Liver (tissue), 9 donors: ENCODE data around the gene DRG1. TPM values are rescaled to one million over a fixed set of nuclear protein-coding genes. Genes with fewer than 3 reads are reported as not detected.

Source experiments
- DNase-seq: peaks from one replicate; pipeline ENCODE4 v3.0.0-alpha.2; 2017; ENCODE audit warnings: low spot score
- H3K27ac ChIP-seq, 2 donors: one replicate each; pipeline ENCODE4 v1.7.0; 2013; ENCODE audit warnings: inconsistent platforms in 2 of 2, low read length in 2 of 2, control low read depth in 1 of 2, low read depth in 1 of 2, mild to moderate bottlenecking in 1 of 2
- H3K27me3 ChIP-seq, 4 donors: one replicate each; pipeline versions ENCODE4 v1.6.1 to v1.7.0; 2013; ENCODE audit warnings: low read length in 3 of 4, inconsistent platforms in 1 of 4, mild to moderate bottlenecking in 1 of 4, moderate library complexity in 1 of 4; ENCODE audit not compliant: control insufficient read depth in 4 of 4, insufficient read depth in 4 of 4
- H3K36me3 ChIP-seq, 4 donors: one replicate each; pipeline versions ENCODE4 v1.6.1 to v1.7.0; 2013; ENCODE audit warnings: low read length in 3 of 4, mild to moderate bottlenecking in 3 of 4, low read depth in 1 of 4, moderate library complexity in 1 of 4; ENCODE audit not compliant: control insufficient read depth in 4 of 4, insufficient read depth in 3 of 4
- H3K4me1 ChIP-seq, 4 donors: one replicate each; pipeline versions ENCODE4 v1.6.1 to v1.7.0; 2013; ENCODE audit warnings: low read length in 3 of 4, mild to moderate bottlenecking in 3 of 4, moderate library complexity in 1 of 4; ENCODE audit not compliant: control insufficient read depth in 4 of 4, insufficient read depth in 4 of 4
- H3K4me3 ChIP-seq, 3 donors: one replicate each; pipeline versions ENCODE4 v1.6.1 to v1.7.0; 2013; ENCODE audit warnings: low read length in 3 of 3, control low read depth in 1 of 3, low read depth in 1 of 3, mild to moderate bottlenecking in 1 of 3
- H3K9ac ChIP-seq, 2 donors: one replicate each; pipeline ENCODE4 v1.7.0; 2013; ENCODE audit warnings: low read length in 2 of 2, mild to moderate bottlenecking in 2 of 2, moderate library complexity in 2 of 2, control low read depth in 1 of 2, low read depth in 1 of 2
- H3K9me3 ChIP-seq, 4 donors: one replicate each; pipeline versions ENCODE4 v1.6.1 to v1.7.0; 2013; ENCODE audit warnings: low read length in 3 of 4; ENCODE audit not compliant: control insufficient read depth in 4 of 4
- ATF3 ChIP-seq: IDR thresholded peaks from 2 replicates; pipeline ENCODE4 v1.6.1; 2016; ENCODE audit warnings: antibody characterized with exemption
- EGR1 ChIP-seq, 2 donors: IDR thresholded peaks; 2 replicates each; pipeline ENCODE4 v1.6.1; 2016 to 2018; ENCODE audit warnings: antibody characterized with exemption in 2 of 2, low read depth in 2 of 2
- FOXA1 ChIP-seq: IDR thresholded peaks from 2 replicates; pipeline ENCODE4 v1.6.1; 2016; ENCODE audit warnings: antibody characterized with exemption
- FOXA2 ChIP-seq: IDR thresholded peaks from 2 replicates; pipeline ENCODE4 v1.6.1; 2016; ENCODE audit warnings: antibody characterized with exemption
- GABPA ChIP-seq, 2 donors: IDR thresholded peaks in 1 of 2; conservative IDR thresholded peaks in 1 of 2; 2 replicates each; pipeline ENCODE4 v1.6.1; 2016; ENCODE audit warnings: antibody characterized with exemption in 2 of 2, mild to moderate bottlenecking in 1 of 2, moderate library complexity in 1 of 2
- HNF4A ChIP-seq, 2 donors: conservative IDR thresholded peaks; 2 replicates each; pipeline ENCODE4 v1.6.1; 2016; ENCODE audit warnings: antibody characterized with exemption in 2 of 2, mild to moderate bottlenecking in 2 of 2
- HNF4G ChIP-seq: IDR thresholded peaks from 2 replicates; pipeline ENCODE4 v1.6.1; 2016; ENCODE audit warnings: antibody characterized with exemption
- JUND ChIP-seq, 2 donors: IDR thresholded peaks; 2 replicates each; pipeline ENCODE4 v1.6.1; 2016; ENCODE audit warnings: antibody characterized with exemption in 2 of 2
- MAX ChIP-seq: IDR thresholded peaks from 2 replicates; pipeline ENCODE4 v1.6.1; 2016; ENCODE audit warnings: antibody characterized with exemption
- NR2F2 ChIP-seq: IDR thresholded peaks from 2 replicates; pipeline ENCODE4 v1.6.1; 2016; ENCODE audit warnings: antibody characterized with exemption
- RAD21 ChIP-seq, 2 donors: IDR thresholded peaks; 2 replicates each; pipeline ENCODE4 v1.6.1; 2016; ENCODE audit warnings: antibody characterized with exemption in 2 of 2, mild to moderate bottlenecking in 2 of 2
- RXRA ChIP-seq, 2 donors: IDR thresholded peaks; 2 replicates each; pipeline ENCODE4 v1.6.1; 2017 to 2018; ENCODE audit warnings: antibody characterized with exemption in 2 of 2, mild to moderate bottlenecking in 1 of 2
- SP1 ChIP-seq: IDR thresholded peaks from 2 replicates; pipeline ENCODE4 v1.6.1; 2018; ENCODE audit warnings: antibody characterized with exemption, mild to moderate bottlenecking
- TAF1 ChIP-seq: conservative IDR thresholded peaks from 2 replicates; pipeline ENCODE4 v1.6.1; 2016; ENCODE audit warnings: antibody characterized with exemption, mild to moderate bottlenecking
- YY1 ChIP-seq: IDR thresholded peaks from 2 replicates; pipeline ENCODE4 v1.6.1; 2016; ENCODE audit warnings: antibody characterized with exemption, mild to moderate bottlenecking
- WGBS: extraction: QIAGEN DNeasy Blood & Tissue Kit; methylation state at CpG from one replicate; pipeline ENCODE4 v1.1.7; 2013; 5-methylcytosine and 5-hydroxymethylcytosine counted together
- polyA plus RNA-seq, 2 donors: library from polyadenylated mRNA; stranded (reverse) in 1 of 2; unstranded in 1 of 2; fragments of 200-250 nt in 1 of 2; fragments of >200 nt in 1 of 2; fragmentation: Nextera tagmentation in 1 of 2; extraction: Ambion mirVana in 1 of 2; gene quantifications; one replicate each; pipeline versions ENCODE4 v1.2.1 to v1.2.3, GENCODE V29; 2013 to 2015
- total RNA-seq, 2 donors: library from RNA; depleted of rRNA; stranded (reverse); fragments of >200 nt; gene quantifications; one replicate each; pipeline ENCODE4 v1.2.3, GENCODE V29; 2014
- TF ChIP-seq, protein P1 (sequence below): IDR thresholded peaks from 2 replicates; pipeline ENCODE4 v1.6.1; 2016; ENCODE audit warnings: antibody characterized with exemption, mild to moderate bottlenecking
- TF ChIP-seq, protein P2 (sequence below): IDR thresholded peaks from 2 replicates; pipeline ENCODE4 v1.6.1; 2016; ENCODE audit warnings: antibody characterized with exemption
- donor health status: healthy.
- donor health status: healthy.
- donor health status: healthy.
- donor health status: healthy.
- donor health status: healthy.

DRG1 gene
- total and polyA plus RNA-seq, 4 donors: 23.1 to 39.7 (median 32.5) TPM

GRCh38 chr22:31425331-31426050 lies 26.1 kb downstream of the DRG1 start:
- TF ChIP-seq EGR1 (IDR thresholded peaks at IDR 0.05; ENCODE audit: low read depth in 2 of 2): no peak
- TF ChIP-seq RAD21 (IDR thresholded peaks at IDR 0.05): no peak
- no peak for TF ChIP-seq ATF3
- no peak for TF ChIP-seq JUND (IDR thresholded peaks at IDR 0.05)
- no peak for TF ChIP-seq SP1
- TF ChIP-seq GABPA (IDR thresholded peaks at IDR 0.05 in 1 of 2, conservative IDR thresholded peaks at IDR 0.05 in 1 of 2): no peak
- no peak for TF ChIP-seq YY1
- no peak for TF ChIP-seq MAX
- TF ChIP-seq FOXA2: no peak
- TF ChIP-seq, protein P1, sequence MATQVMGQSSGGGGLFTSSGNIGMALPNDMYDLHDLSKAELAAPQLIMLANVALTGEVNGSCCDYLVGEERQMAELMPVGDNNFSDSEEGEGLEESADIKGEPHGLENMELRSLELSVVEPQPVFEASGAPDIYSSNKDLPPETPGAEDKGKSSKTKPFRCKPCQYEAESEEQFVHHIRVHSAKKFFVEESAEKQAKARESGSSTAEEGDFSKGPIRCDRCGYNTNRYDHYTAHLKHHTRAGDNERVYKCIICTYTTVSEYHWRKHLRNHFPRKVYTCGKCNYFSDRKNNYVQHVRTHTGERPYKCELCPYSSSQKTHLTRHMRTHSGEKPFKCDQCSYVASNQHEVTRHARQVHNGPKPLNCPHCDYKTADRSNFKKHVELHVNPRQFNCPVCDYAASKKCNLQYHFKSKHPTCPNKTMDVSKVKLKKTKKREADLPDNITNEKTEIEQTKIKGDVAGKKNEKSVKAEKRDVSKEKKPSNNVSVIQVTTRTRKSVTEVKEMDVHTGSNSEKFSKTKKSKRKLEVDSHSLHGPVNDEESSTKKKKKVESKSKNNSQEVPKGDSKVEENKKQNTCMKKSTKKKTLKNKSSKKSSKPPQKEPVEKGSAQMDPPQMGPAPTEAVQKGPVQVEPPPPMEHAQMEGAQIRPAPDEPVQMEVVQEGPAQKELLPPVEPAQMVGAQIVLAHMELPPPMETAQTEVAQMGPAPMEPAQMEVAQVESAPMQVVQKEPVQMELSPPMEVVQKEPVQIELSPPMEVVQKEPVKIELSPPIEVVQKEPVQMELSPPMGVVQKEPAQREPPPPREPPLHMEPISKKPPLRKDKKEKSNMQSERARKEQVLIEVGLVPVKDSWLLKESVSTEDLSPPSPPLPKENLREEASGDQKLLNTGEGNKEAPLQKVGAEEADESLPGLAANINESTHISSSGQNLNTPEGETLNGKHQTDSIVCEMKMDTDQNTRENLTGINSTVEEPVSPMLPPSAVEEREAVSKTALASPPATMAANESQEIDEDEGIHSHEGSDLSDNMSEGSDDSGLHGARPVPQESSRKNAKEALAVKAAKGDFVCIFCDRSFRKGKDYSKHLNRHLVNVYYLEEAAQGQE: no peak
- TF ChIP-seq TAF1: no peak
- TF ChIP-seq RXRA (IDR thresholded peaks at IDR 0.05): no peak
- no peak for TF ChIP-seq FOXA1
- no peak for TF ChIP-seq HNF4A (conservative IDR thresholded peaks at IDR 0.05)
- TF ChIP-seq NR2F2: no peak
- TF ChIP-seq HNF4G: no peak
- H3K4me1 ChIP-seq: no peaks in the 10 kb centered on the region
- no peaks in the 10 kb centered on the region for H3K27me3 ChIP-seq
- peaks cover 17 to 77% (median 39%) of the 10 kb centered on the region in 4 donors for H3K36me3 ChIP-seq
- 97% methylated on average over 9 of the region's 9 CpGs for WGBS
- H3K27ac ChIP-seq: no peak overlapping the region
- no peak overlapping the region for H3K9ac ChIP-seq
- DNase-seq: no peak
- no peak overlapping the region for H3K4me3 ChIP-seq
- H3K9me3 ChIP-seq: no peaks in the 10 kb centered on the region

DNA sequence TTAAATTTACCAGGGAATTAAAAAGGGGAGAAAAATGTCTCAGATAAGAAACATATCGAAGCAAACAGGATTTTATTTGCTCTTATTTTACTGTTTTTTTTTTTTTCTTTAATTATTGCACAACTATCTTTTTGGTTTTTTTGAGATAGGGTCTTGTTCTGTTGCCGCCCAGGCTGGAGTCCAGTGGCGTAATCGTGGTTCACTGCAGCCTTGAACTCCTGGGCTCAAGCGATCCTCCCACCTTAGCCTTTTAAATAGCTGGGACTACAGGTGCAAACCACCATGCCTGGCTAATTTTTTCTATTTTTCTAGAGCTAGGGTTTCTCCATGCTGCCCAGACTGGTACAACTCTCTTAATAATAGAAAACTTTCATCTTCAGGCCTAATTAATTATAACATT lies 32.5 kb downstream of the DRG1 start:
- no peaks in the 10 kb centered on the region for H3K9me3 ChIP-seq
- no peaks in the 10 kb centered on the region for H3K27me3 ChIP-seq
- peaks cover 17 to 60% (median 38%) of the 10 kb centered on the region in 4 donors for H3K36me3 ChIP-seq
- 45% methylated on average over 5 of the region's 5 CpGs for WGBS
- H3K4me1 ChIP-seq: peaks cover 7 to 24% (median 22%) of the 10 kb centered on the region in 4 donors
- H3K4me3 ChIP-seq: no peak overlapping the region
- no peak for DNase-seq
- peak overlapping the region; percentile 35 to 50 for H3K27ac ChIP-seq
- no peak overlapping the region for H3K9ac ChIP-seq
- TF ChIP-seq, protein P1: no peak
- no peak for TF ChIP-seq HNF4G
- peak; percentile 34 for TF ChIP-seq YY1
- TF ChIP-seq FOXA1: no peak
- TF ChIP-seq, protein P2, sequence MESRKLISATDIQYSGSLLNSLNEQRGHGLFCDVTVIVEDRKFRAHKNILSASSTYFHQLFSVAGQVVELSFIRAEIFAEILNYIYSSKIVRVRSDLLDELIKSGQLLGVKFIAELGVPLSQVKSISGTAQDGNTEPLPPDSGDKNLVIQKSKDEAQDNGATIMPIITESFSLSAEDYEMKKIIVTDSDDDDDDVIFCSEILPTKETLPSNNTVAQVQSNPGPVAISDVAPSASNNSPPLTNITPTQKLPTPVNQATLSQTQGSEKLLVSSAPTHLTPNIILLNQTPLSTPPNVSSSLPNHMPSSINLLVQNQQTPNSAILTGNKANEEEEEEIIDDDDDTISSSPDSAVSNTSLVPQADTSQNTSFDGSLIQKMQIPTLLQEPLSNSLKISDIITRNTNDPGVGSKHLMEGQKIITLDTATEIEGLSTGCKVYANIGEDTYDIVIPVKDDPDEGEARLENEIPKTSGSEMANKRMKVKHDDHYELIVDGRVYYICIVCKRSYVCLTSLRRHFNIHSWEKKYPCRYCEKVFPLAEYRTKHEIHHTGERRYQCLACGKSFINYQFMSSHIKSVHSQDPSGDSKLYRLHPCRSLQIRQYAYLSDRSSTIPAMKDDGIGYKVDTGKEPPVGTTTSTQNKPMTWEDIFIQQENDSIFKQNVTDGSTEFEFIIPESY: peak; percentile 47
- no peak for TF ChIP-seq RAD21 (IDR thresholded peaks at IDR 0.05)
- no peak for TF ChIP-seq NR2F2
- peak; percentile 77 to 85 for TF ChIP-seq HNF4A (conservative IDR thresholded peaks at IDR 0.05)
- TF ChIP-seq RXRA (IDR thresholded peaks at IDR 0.05): peak; percentile 65 to 78
- TF ChIP-seq GABPA (IDR thresholded peaks at IDR 0.05 in 1 of 2, conservative IDR thresholded peaks at IDR 0.05 in 1 of 2): no peak
- TF ChIP-seq TAF1: no peak
- TF ChIP-seq FOXA2: no peak
- TF ChIP-seq EGR1 (IDR thresholded peaks at IDR 0.05; ENCODE audit: low read depth in 2 of 2): no peak
- TF ChIP-seq JUND (IDR thresholded peaks at IDR 0.05): peak in 1 of 2 donors; percentile 28
- peak; percentile 48 for TF ChIP-seq MAX
- TF ChIP-seq ATF3: no peak
